K562 (cell line): ENCODE measurements around the gene KHSRP. TPM values are rescaled to one million over a fixed set of nuclear protein-coding genes. Genes with fewer than 3 reads are reported as not detected.

ENCODE experiments used
- BDP1 ChIP-seq: IDR thresholded peaks from 3 replicates; pipeline ENCODE4 v1.6.1; 2011; ENCODE audit not compliant: insufficient read length, insufficient read depth
- BRF2 ChIP-seq: IDR thresholded peaks from 3 replicates; pipeline ENCODE4 v1.6.1; 2011; ENCODE audit warnings: borderline replicate concordance, mild to moderate bottlenecking; ENCODE audit not compliant: insufficient read length, insufficient read depth
- CTCF ChIP-seq, 3 experiments: IDR thresholded peaks in 2 of 3; conservative IDR thresholded peaks in 1 of 3; 2 replicates each; pipeline ENCODE4 v1.5.1; 2011 to 2012; ENCODE audit warnings: low read length in 3 of 3, mild to moderate bottlenecking in 3 of 3, control low read depth in 2 of 3, improper control_type of control experiment in 1 of 3, inconsistent platforms in 1 of 3, low read depth in 1 of 3, mixed read lengths in 1 of 3, moderate library complexity in 1 of 3; ENCODE audit not compliant: insufficient read depth in 2 of 3
- ERF ChIP-seq: fragments of 450-650 bp; formaldehyde crosslinking; IDR thresholded peaks from 2 replicates; pipeline ENCODE4 v1.4.0; 2020; ENCODE audit warnings: mild to moderate bottlenecking, mixed read lengths
- ESRRB ChIP-seq: fragments of 250-450 bp; sonication (Bioruptor Pico); IDR thresholded peaks from 2 replicates; pipeline ENCODE4 v1.5.0; 2020; ENCODE audit warnings: mild to moderate bottlenecking, moderate library complexity, borderline replicate concordance
- ETV5 ChIP-seq: sonication (generic); formaldehyde crosslinking; IDR thresholded peaks from 2 replicates; pipeline ENCODE4 v1.4.0; 2020; ENCODE audit warnings: low read depth, mild to moderate bottlenecking, missing genetic modification reagents
- FOXJ2 ChIP-seq: fragments of 200-800 bp; sonication (Bioruptor generic); IDR thresholded peaks from 2 replicates; pipeline ENCODE4 v1.6.1; 2016; ENCODE audit warnings: missing genetic modification characterization, missing compliant biosample characterization
- FOXP1 ChIP-seq: sonication (generic); formaldehyde crosslinking; IDR thresholded peaks from 2 replicates; pipeline ENCODE4 v1.8.0; 2022; ENCODE audit warnings: mild to moderate bottlenecking, missing genetic modification reagents
- FOXP4 ChIP-seq: sonication (generic); formaldehyde crosslinking; IDR thresholded peaks from 2 replicates; pipeline ENCODE4 v1.8.0; 2022; ENCODE audit warnings: mild to moderate bottlenecking, missing genetic modification reagents, borderline replicate concordance
- HDAC6 ChIP-seq: IDR thresholded peaks from 2 replicates; pipeline ENCODE4 v1.6.1; 2012; ENCODE audit warnings: low read depth, mild to moderate bottlenecking, control low read depth, inconsistent platforms, low read length, moderate library complexity
- MTA1 ChIP-seq: fragments of 450-650 bp; IDR thresholded peaks from 2 replicates; pipeline ENCODE4 v1.6.1; 2017; ENCODE audit warnings: borderline replicate concordance
- NUFIP1 ChIP-seq: fragments of 450-650 bp; IDR thresholded peaks from 2 replicates; pipeline ENCODE4 v1.6.1; 2018; ENCODE audit not compliant: partially characterized antibody
- POLR2G ChIP-seq: fragments of 200-400 bp; formaldehyde crosslinking; IDR thresholded peaks from 2 replicates; pipeline ENCODE4 v1.6.1; 2017; ENCODE audit warnings: low read depth, mild to moderate bottlenecking, antibody characterized with exemption, low read length, moderate library complexity
- SMARCE1 ChIP-seq: fragments of 450-650 bp; IDR thresholded peaks from 2 replicates; pipeline ENCODE4 v1.7.1; 2016; ENCODE audit warnings: mild to moderate bottlenecking
- U2AF2 ChIP-seq: fragments of 200-400 bp; formaldehyde crosslinking; optimal IDR thresholded peaks from 2 replicates; pipeline ENCODE3; 2017; ENCODE audit warnings: low read depth, mild to moderate bottlenecking, low read length
- XRCC5 ChIP-seq: fragments of 200-400 bp; formaldehyde crosslinking; IDR thresholded peaks from 2 replicates; pipeline ENCODE4 v1.6.1; 2017; ENCODE audit warnings: low read depth, mild to moderate bottlenecking, low read length
- YBX1 ChIP-seq: fragments of 450-650 bp; IDR thresholded peaks from 2 replicates; pipeline ENCODE4 v1.7.1; 2016; ENCODE audit warnings: mild to moderate bottlenecking
- ZNF124 ChIP-seq: sonication (generic); formaldehyde crosslinking; IDR thresholded peaks from 2 replicates; pipeline ENCODE4 v1.8.1; 2022; ENCODE audit warnings: missing genetic modification reagents
- ZNF395 ChIP-seq: fragments of 200-800 bp; sonication (Bioruptor generic); IDR thresholded peaks from 2 replicates; pipeline ENCODE4 v1.6.1; 2017; ENCODE audit warnings: missing genetic modification characterization, missing compliant biosample characterization
- ZNF766 ChIP-seq: fragments of 200-800 bp; sonication (Bioruptor generic); conservative IDR thresholded peaks from 2 replicates; pipeline ENCODE4 v1.6.1; 2016; ENCODE audit warnings: missing genetic modification characterization, missing compliant biosample characterization
- ZNF830 ChIP-seq: fragments of 250-450 bp; sonication (Bioruptor Pico); IDR thresholded peaks from 2 replicates; pipeline ENCODE4 v1.5.0; 2021; ENCODE audit warnings: mild to moderate bottlenecking
- ZSCAN29 ChIP-seq: fragments of 450-650 bp; IDR thresholded peaks from 2 replicates; pipeline ENCODE4 v1.6.1; 2017
- polyA plus RNA-seq, 8 experiments: library from polyadenylated mRNA; depleted of rRNA in 4 of 8; stranded (reverse) in 5 of 8; unstranded in 3 of 8; fragments of >200 nt; fragmentation: Nextera tagmentation in 2 of 8; fragmentation: Illumina TruSeq in 1 of 8; extraction: Ambion mirVana in 2 of 8; extraction: Trizol in 1 of 8; gene quantifications; 2 replicates each; pipeline versions ENCODE4 v1.2.1 to v1.2.3, GENCODE V29; 2011 to 2014; ENCODE audit warnings: inconsistent platforms in 1 of 8, missing spikeins in 1 of 8
- total RNA-seq, 7 experiments: library from RNA; depleted of rRNA in 6 of 7; stranded (reverse); fragments of >200 nt in 6 of 7; fragmentation: Illumina TruSeq in 2 of 7; extraction: Trizol in 2 of 7; gene quantifications; 2 replicates each; pipeline versions ENCODE4 v1.2.1 to v1.2.3, GENCODE V29; 2011 to 2021; ENCODE audit warnings: low replicate concordance in 1 of 7

The KHSRP gene
- total and polyA plus RNA-seq, 9 of the 15 experiments (the other 6 are each of a cell fraction or from before 2014, with no cell fraction given) = 4.2 to 564 (median 139) TPM

GRCh38 chr19:6393074-6393982, 31.3 kb downstream of the KHSRP start, which contains the start of gene GTF2F1 (continued):
- TF ChIP-seq FOXP4 (CRISPR knock-in tag) (no peak), FOXJ2 (tag) (peak; percentile 39; the same call in 1 of the 2 replicates), POLR2G (peak; percentile 83), NUFIP1 (no peak), HDAC6 (no peak), SMARCE1 (no peak), ZSCAN29 (no peak), YBX1 (no peak), ETV5 (CRISPR knock-in tag) (peak; percentile 53; the same call in 1 of the 2 replicates), MTA1 (peak; percentile 46; the same call in 1 of the 2 replicates), ESRRB (CRISPR knock-in tag) (no peak), ZNF766 (CRISPR knock-in tag) (no peak), BRF2 (no peak), U2AF2 (no peak), ERF (CRISPR knock-in tag) (no peak), XRCC5 (0 out of 2 replicates have a peak, but pooled peaks have one; percentile 11), ZNF124 (CRISPR knock-in tag) (no peak), ZNF830 (no peak), ZNF395 (CRISPR knock-in tag) (peak; percentile 61; the same call in 1 of the 2 replicates), FOXP1 (no peak; the same call in 1 of the 2 replicates), BDP1 (no peak), CTCF (IDR thresholded peaks at IDR 0.05 in 2 of 3, conservative IDR thresholded peaks at IDR 0.05 in 1 of 3; ENCODE audit: insufficient read depth in 2 of 3, low read depth in 1 of 3, low read length in 3 of 3) (peak; percentile 20 to 40 (median 39); a peak in 4 of 6 replicates)
